Right lung (tissue), 5 donors: Measurements from ENCODE around the gene PKN1. TPM values are rescaled to one million over a fixed set of nuclear protein-coding genes. Genes with fewer than 3 reads are reported as not detected.

Experiments
- DNase-seq, 2 donors: peaks; one replicate each; pipeline ENCODE4 v3.0.0-alpha.2; 2013
- polyA plus RNA-seq, 5 donors: library from polyadenylated mRNA; unstranded; fragments of 120-200 nt; gene quantifications; one replicate each; pipeline versions ENCODE4 v1.2.1 to v1.2.3, GENCODE V29; 2013; ENCODE audit warnings: inconsistent platforms in 1 of 5, low replicate concordance in 1 of 5; ENCODE audit not compliant: insufficient read length in 5 of 5, insufficient read depth in 1 of 5

PKN1 gene
- polyA plus RNA-seq, 5 donors = 63.9 to 119 (median 83.2) TPM

GRCh38 chr19:14510311-14511228 lies 77.5 kb downstream of the PKN1 start:
- DNase-seq = no peak

- DNase-seq = no peak
Measured at GRCh38 chr19:14511229-14511593, 78.1 kb downstream of the PKN1 start.

- no peak for DNase-seq
Measured at GRCh38 chr19:14512406-14512961, 79.4 kb downstream of the PKN1 start.

- DNase-seq = no peak
Measured at GRCh38 chr19:14514215-14514863, 81.2 kb downstream of the PKN1 start.

- no peak for DNase-seq
Measured at GRCh38 chr19:14515501-14516047, 82.5 kb downstream of the PKN1 start.

GRCh38 chr19:14516048-14516534 lies 83.0 kb downstream of the PKN1 start:
- DNase-seq = no peak

- no peak for DNase-seq
Measured at GRCh38 chr19:14516746-14517438, 83.8 kb downstream of the PKN1 start.

- DNase-seq = no peak
Measured at GRCh38 chr19:14517446-14517839, 84.3 kb downstream of the PKN1 start.

GRCh38 chr19:14517840-14518505 lies 84.9 kb downstream of the PKN1 start, which contains the start of gene DNAJB1:
DNAJB1 (minus strand) TSS chr19:14518397; CDS start chr19:14518349, 48 bp downstream.
- DNase-seq = peak; percentile 77 to 82

- DNase-seq = no peak
Measured at GRCh38 chr19:14519245-14519859, 86.2 kb downstream of the PKN1 start.

GRCh38 chr19:14519860-14520407 lies 86.8 kb downstream of the PKN1 start:
- DNase-seq = no peak

- no peak for DNase-seq
Measured at GRCh38 chr19:14520543-14520942, 87.4 kb downstream of the PKN1 start.

Other genes starting within 250 kb of the PKN1 start
- 10 to 100 TPM; 26.0 to 44.9 (median 32.7) TPM for gene ADGRL1, start 227.1 kb upstream of the PKN1 start, polyA plus RNA-seq
- 10 to 100 TPM; 17.6 to 36.2 (median 21.6) TPM for gene ADGRE5, start 51.9 kb upstream of the PKN1 start, polyA plus RNA-seq
- 10 to 100 TPM; 39.2 to 62.2 (median 52.1) TPM for gene DDX39A, start 14.0 kb upstream of the PKN1 start, polyA plus RNA-seq
- 10 to 100 TPM in 1 of 5 donors, 1 to 10 TPM in 4; 4.0 to 17.8 (median 5.6) TPM for gene PTGER1, start 42.0 kb downstream of the PKN1 start, polyA plus RNA-seq
- gene GIPC1, start 62.8 kb downstream of the PKN1 start, polyA plus RNA-seq = 10 to 100 TPM; 44.4 to 90.0 (median 59.5) TPM
- 100 to 1,000 TPM in 1 of 5 donors, 10 to 100 TPM in 4; 71.3 to 112 (median 83.8) TPM for gene DNAJB1, start 85.1 kb downstream of the PKN1 start, polyA plus RNA-seq
- 100 to 1,000 TPM in 1 of 5 donors, 10 to 100 TPM in 4; 61.8 to 119 (median 84.8) TPM for gene TECR, start 96.3 kb downstream of the PKN1 start, polyA plus RNA-seq
- 100 to 1,000 TPM in 1 of 5 donors, 10 to 100 TPM in 4; 69.6 to 137 (median 76.0) TPM for gene NDUFB7, start 138.8 kb downstream of the PKN1 start, polyA plus RNA-seq
- under 1 TPM; 0.14 to 0.28 (median 0.19) TPM for gene CLEC17A, start 149.8 kb downstream of the PKN1 start, polyA plus RNA-seq
- gene ADGRE3, start 241.5 kb downstream of the PKN1 start, polyA plus RNA-seq = under 1 TPM in 3 of 5 donors, not detected in 2; 0.13 to 0.15 (median 0.14) TPM